SK-N-SH (cell line): ENCODE data around the gene RWDD4. TPM values are rescaled to one million over a fixed set of nuclear protein-coding genes. Genes with fewer than 3 reads are reported as not detected.
"Not testable (repeated sequence)": the region's sequence is repeated elsewhere in the genome, so short reads cannot be mapped to it uniquely, and the experiment has no call there.

Experiments used
- CTCF ChIA-PET: fragments of 300-600, 350-600 bp; formaldehyde crosslinking; extraction: SDS; loops from one replicate; lab custom pipeline; 2021; lab: Yijun Ruan, JAX
- POLR2A ChIA-PET: fragments of 350-600 bp; sonication (Branson Sonifier 250); formaldehyde crosslinking; extraction: SDS; loops from one replicate; lab custom pipeline; 2020; ENCODE audit warnings: antibody characterized with exemption, inconsistent platforms; lab: Yijun Ruan, JAX
- DNase-seq: peaks from one replicate; pipeline ENCODE4 v3.0.0; 2012
- H2AFZ ChIP-seq: fragments of 200-600 bp; sonication (generic); 2 replicates; pipeline ENCODE4 v1.8.1; 2016; ENCODE audit warnings: antibody characterized with exemption, mild to moderate bottlenecking, low read depth
- H3F3A ChIP-seq: fragments of 200-600 bp; sonication (generic); replicated peaks from 2 replicates; pipeline ENCODE3; 2016; ENCODE audit warnings: antibody characterized with exemption, mild to moderate bottlenecking; ENCODE audit not compliant: insufficient read depth
- H3K27ac ChIP-seq, 2 experiments: fragments of 200-500 bp in 1 of 2; fragments of 200-600 bp in 1 of 2; sonication (Bioruptor generic) in 1 of 2; sonication (generic), shearing (Covaris generic) in 1 of 2; 2 replicates each; pipeline versions ENCODE4 v1.5.1 to v1.6.1; 2014 to 2016; ENCODE audit warnings: low read depth in 2 of 2, inconsistent platforms in 1 of 2, low read length in 1 of 2, mild to moderate bottlenecking in 1 of 2, mixed read lengths in 1 of 2
- H3K27me3 ChIP-seq: fragments of 200-600 bp; sonication (generic), shearing (Covaris generic); 2 replicates; pipeline ENCODE4 v1.6.1; 2016; ENCODE audit warnings: mixed run types; ENCODE audit not compliant: insufficient read depth
- H3K36me3 ChIP-seq, 2 experiments: fragments of 200-500 bp in 1 of 2; fragments of 200-600 bp in 1 of 2; sonication (Bioruptor generic) in 1 of 2; sonication (generic) in 1 of 2; replicated peaks in 1 of 2; 2 replicates each; pipeline versions ENCODE3 to v1.5.1; 2014 to 2016; ENCODE audit warnings: low read length in 1 of 2, mild to moderate bottlenecking in 1 of 2; ENCODE audit not compliant: insufficient read depth in 2 of 2, control insufficient read depth in 1 of 2
- H3K4me1 ChIP-seq, 2 experiments: fragments of 200-500 bp in 1 of 2; fragments of 200-600 bp in 1 of 2; sonication (Bioruptor generic) in 1 of 2; sonication (generic), shearing (Covaris generic) in 1 of 2; 2 replicates each; pipeline versions ENCODE4 v1.5.1 to v1.6.1; 2014 to 2016; ENCODE audit warnings: low read depth in 1 of 2, low read length in 1 of 2, mixed run types in 1 of 2; ENCODE audit not compliant: insufficient read depth in 2 of 2, control insufficient read depth in 1 of 2
- H3K4me2 ChIP-seq: fragments of 200-600 bp; sonication (generic), shearing (Covaris generic); 2 replicates; pipeline ENCODE4 v1.6.1; 2017; ENCODE audit warnings: mixed run types
- H3K4me3 ChIP-seq, 2 experiments: fragments of 200-500 bp in 1 of 2; fragments of 200-600 bp in 1 of 2; sonication (Bioruptor generic) in 1 of 2; sonication (generic), shearing (Covaris generic) in 1 of 2; 2 replicates each; pipeline versions ENCODE4 v1.5.1 to v1.8.1; 2014 to 2016; ENCODE audit warnings: low read depth in 2 of 2, inconsistent platforms in 1 of 2, low read length in 1 of 2, mild to moderate bottlenecking in 1 of 2, mixed read lengths in 1 of 2, moderate library complexity in 1 of 2
- H3K79me2 ChIP-seq: fragments of 200-600 bp; sonication (generic); 2 replicates; pipeline ENCODE4 v1.8.1; 2017; ENCODE audit warnings: mild to moderate bottlenecking; ENCODE audit not compliant: insufficient read depth
- H3K9ac ChIP-seq: fragments of 200-600 bp; sonication (generic); 2 replicates; pipeline ENCODE4 v1.6.1; 2017; ENCODE audit warnings: mixed run types
- H3K9me2 ChIP-seq: fragments of 200-600 bp; sonication (generic); 2 replicates; pipeline ENCODE4 v1.6.1; 2017; ENCODE audit warnings: mixed run types
- H3K9me3 ChIP-seq: fragments of 200-600 bp; sonication (generic); 2 replicates; pipeline ENCODE4 v1.6.1; 2017; ENCODE audit warnings: mixed run types, mild to moderate bottlenecking, moderate library complexity
- H4K20me1 ChIP-seq: fragments of 200-600 bp; sonication (generic); 2 replicates; pipeline ENCODE4 v1.6.1; 2017; ENCODE audit warnings: mild to moderate bottlenecking, mixed run types; ENCODE audit not compliant: insufficient read depth
- ELF1 ChIP-seq: IDR thresholded peaks from 2 replicates; pipeline ENCODE4 v1.4.0; 2012
- EP300 ChIP-seq, 2 experiments: IDR thresholded peaks; 2 replicates each; pipeline versions ENCODE4 v1.4.0 to v1.6.1; 2012; ENCODE audit warnings: borderline replicate concordance in 1 of 2, low read depth in 1 of 2, low read length in 1 of 2
- GATA2 ChIP-seq: sonication (generic); formaldehyde crosslinking; IDR thresholded peaks from 2 replicates; pipeline ENCODE4 v1.5.0; 2020; ENCODE audit warnings: mild to moderate bottlenecking, missing genetic modification reagents
- MEF2A ChIP-seq: IDR thresholded peaks from 2 replicates; pipeline ENCODE4 v1.4.0; 2012; ENCODE audit warnings: low read depth, borderline replicate concordance
- MXI1 ChIP-seq: IDR thresholded peaks from 2 replicates; pipeline ENCODE4 v1.6.1; 2012; ENCODE audit warnings: mild to moderate bottlenecking, low read depth, low read length, improper control_type of control experiment
- NFIC ChIP-seq: IDR thresholded peaks from 2 replicates; pipeline ENCODE4 v1.4.0; 2012; ENCODE audit warnings: borderline replicate concordance
- NRF1 ChIP-seq: IDR thresholded peaks from 2 replicates; pipeline ENCODE4 v1.6.1; 2012; ENCODE audit warnings: low read depth, mild to moderate bottlenecking, low read length
- POLR2AphosphoS5 ChIP-seq: IDR thresholded peaks from 2 replicates; pipeline ENCODE4 v1.6.1; 2012; ENCODE audit warnings: low read depth, low read length
- RAD21 ChIP-seq: IDR thresholded peaks from 2 replicates; pipeline ENCODE4 v1.6.1; 2012; ENCODE audit warnings: mild to moderate bottlenecking, low read length
- RFX5 ChIP-seq: IDR thresholded peaks from 2 replicates; pipeline ENCODE4 v1.6.1; 2012; ENCODE audit warnings: mild to moderate bottlenecking, improper control_type of control experiment, low read length
- RXRA ChIP-seq: IDR thresholded peaks from 2 replicates; pipeline ENCODE4 v1.4.0; 2012; ENCODE audit warnings: low read depth, mild to moderate bottlenecking, borderline replicate concordance
- SMC3 ChIP-seq: IDR thresholded peaks from 2 replicates; pipeline ENCODE4 v1.6.1; 2012; ENCODE audit warnings: low read depth, low read length, improper control_type of control experiment
- TCF12 ChIP-seq: IDR thresholded peaks from 2 replicates; pipeline ENCODE4 v1.4.0; 2012
- YY1 ChIP-seq: IDR thresholded peaks from 2 replicates; pipeline ENCODE4 v1.4.0; 2012; ENCODE audit warnings: low read depth, mild to moderate bottlenecking
- WGBS: methylation state at CpG from one replicate; pipeline ENCODE4 v1.1.6; 2017; ENCODE audit warnings: low lambda C conversion rate; 5-methylcytosine and 5-hydroxymethylcytosine counted together
- polyA plus RNA-seq, 3 experiments: library from polyadenylated mRNA; depleted of rRNA; stranded (reverse); fragments of >200 nt; gene quantifications; 2 replicates each; pipeline ENCODE4 v1.2.3, GENCODE V29; 2012
- TF ChIP-seq, protein P1 (sequence below): fragments of 200-600 bp; sonication (generic); IDR thresholded peaks from 2 replicates; pipeline ENCODE4 v1.6.1; 2017; ENCODE audit warnings: antibody characterized with exemption, mild to moderate bottlenecking, moderate library complexity
- TF ChIP-seq, protein P2 (sequence below): IDR thresholded peaks from 2 replicates; pipeline ENCODE4; 2012

The RWDD4 gene
- polyA plus RNA-seq, 1 of the 3 experiments (the other 2 are of a cell fraction) = 7.7 TPM

DNA sequence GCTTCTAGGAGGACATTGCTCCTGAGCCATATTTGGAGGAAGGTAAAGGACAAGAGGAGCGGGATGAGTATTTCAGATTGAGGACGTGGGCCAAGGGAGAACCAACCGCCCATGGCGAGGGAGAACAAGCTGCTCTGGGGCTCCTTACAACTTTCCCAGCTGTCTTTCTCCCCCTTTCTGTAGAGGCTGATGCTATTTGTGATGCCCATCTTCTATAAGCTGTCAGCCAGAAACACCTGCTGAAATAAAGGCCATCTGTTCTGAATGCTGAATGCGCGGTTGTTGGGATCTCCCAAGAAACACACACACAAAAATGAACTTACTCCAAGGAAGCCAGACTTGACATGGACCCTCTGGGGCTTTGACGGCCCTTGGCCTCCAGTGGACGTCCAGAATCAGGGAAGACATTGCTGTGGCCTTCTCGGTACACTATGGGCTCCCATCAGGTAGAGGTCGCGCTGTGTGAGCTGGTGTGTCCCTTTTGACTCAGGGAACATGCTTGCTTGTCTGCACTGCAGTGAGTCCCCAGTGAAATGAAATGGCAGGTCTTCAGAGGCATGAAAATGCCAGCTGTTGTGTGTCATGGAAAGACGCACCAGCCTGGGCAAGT lies 30.9 kb downstream of the RWDD4 start:
- WGBS = 71% methylated on average over 8 of the region's 12 CpGs
- Histone ChIP-seq H3K9me3 (no peaks in the 10 kb centered on the region), H3K79me2 (no peaks in the 10 kb centered on the region), H2AFZ (no peak overlapping the region), H3K27ac (no peak overlapping the region), H3K4me2 (no peak overlapping the region), H3K36me3 (no peaks in the 10 kb centered on the region), H3K4me1 (no peaks in the 10 kb centered on the region), H3K9me2 (no peaks in the 10 kb centered on the region), H3K9ac (no peak overlapping the region), H4K20me1 (no peaks in the 10 kb centered on the region), H3F3A (no peaks in the 10 kb centered on the region), H3K27me3 (no peaks in the 10 kb centered on the region), H3K4me3 (no peak overlapping the region)
- DNase-seq = no peak
- no peak for TF ChIP-seq YY1
- no peak for TF ChIP-seq EP300 (IDR thresholded peaks at IDR 0.05; ENCODE audit: borderline replicate concordance in 1 of 2, low read depth in 1 of 2, low read length in 1 of 2)
- TF ChIP-seq RAD21 = no peak
- no peak for TF ChIP-seq ELF1
- TF ChIP-seq, protein P1, sequence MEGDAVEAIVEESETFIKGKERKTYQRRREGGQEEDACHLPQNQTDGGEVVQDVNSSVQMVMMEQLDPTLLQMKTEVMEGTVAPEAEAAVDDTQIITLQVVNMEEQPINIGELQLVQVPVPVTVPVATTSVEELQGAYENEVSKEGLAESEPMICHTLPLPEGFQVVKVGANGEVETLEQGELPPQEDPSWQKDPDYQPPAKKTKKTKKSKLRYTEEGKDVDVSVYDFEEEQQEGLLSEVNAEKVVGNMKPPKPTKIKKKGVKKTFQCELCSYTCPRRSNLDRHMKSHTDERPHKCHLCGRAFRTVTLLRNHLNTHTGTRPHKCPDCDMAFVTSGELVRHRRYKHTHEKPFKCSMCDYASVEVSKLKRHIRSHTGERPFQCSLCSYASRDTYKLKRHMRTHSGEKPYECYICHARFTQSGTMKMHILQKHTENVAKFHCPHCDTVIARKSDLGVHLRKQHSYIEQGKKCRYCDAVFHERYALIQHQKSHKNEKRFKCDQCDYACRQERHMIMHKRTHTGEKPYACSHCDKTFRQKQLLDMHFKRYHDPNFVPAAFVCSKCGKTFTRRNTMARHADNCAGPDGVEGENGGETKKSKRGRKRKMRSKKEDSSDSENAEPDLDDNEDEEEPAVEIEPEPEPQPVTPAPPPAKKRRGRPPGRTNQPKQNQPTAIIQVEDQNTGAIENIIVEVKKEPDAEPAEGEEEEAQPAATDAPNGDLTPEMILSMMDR = no peak
- TF ChIP-seq RFX5 = no peak
- no peak for TF ChIP-seq POLR2AphosphoS5
- no peak for TF ChIP-seq RXRA
- TF ChIP-seq NRF1 = no peak
- TF ChIP-seq MEF2A = no peak
- TF ChIP-seq NFIC = no peak
- no peak for TF ChIP-seq TCF12
- TF ChIP-seq, protein P2, sequence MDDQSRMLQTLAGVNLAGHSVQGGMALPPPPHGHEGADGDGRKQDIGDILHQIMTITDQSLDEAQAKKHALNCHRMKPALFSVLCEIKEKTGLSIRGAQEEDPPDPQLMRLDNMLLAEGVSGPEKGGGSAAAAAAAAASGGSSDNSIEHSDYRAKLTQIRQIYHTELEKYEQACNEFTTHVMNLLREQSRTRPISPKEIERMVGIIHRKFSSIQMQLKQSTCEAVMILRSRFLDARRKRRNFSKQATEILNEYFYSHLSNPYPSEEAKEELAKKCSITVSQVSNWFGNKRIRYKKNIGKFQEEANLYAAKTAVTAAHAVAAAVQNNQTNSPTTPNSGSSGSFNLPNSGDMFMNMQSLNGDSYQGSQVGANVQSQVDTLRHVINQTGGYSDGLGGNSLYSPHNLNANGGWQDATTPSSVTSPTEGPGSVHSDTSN = no peak
- no peak for TF ChIP-seq MXI1
- TF ChIP-seq SMC3 = no peak
- TF ChIP-seq GATA2 = no peak
- CTCF ChIA-PET = no interaction called here
- POLR2A ChIA-PET = no interaction called here

DNA sequence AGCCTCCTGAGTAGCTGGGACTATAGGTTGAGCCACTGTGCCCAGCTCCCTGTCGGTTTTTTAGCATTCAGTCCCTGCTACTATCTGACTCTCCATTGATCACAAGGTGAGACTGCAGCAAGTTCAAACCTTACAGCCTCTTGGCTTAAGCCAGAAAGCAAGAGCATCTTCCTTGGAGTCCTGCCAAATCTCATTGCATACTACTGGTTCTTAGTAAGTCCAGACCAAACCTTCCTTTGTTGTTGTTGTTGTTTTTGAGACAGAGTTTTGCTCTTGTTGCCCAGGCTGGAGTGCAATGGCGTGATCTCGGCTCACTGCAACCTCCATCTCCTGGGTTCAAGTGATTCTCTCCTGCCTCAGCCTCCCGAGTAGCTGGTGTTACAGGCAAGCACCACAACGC lies 31.7 kb downstream of the RWDD4 start:
- WGBS = 74% methylated on average over 5 of the region's 5 CpGs
- DNase-seq, H4K20me1 ChIP-seq, CTCF ChIA-PET, H3K27ac ChIP-seq, H3K4me2 ChIP-seq, H3K9me3 ChIP-seq, H3K27me3 ChIP-seq, H3K9me2 ChIP-seq, H3K4me1 ChIP-seq, H3K36me3 ChIP-seq, H3K79me2 ChIP-seq, H3F3A ChIP-seq, H3K9ac ChIP-seq, H2AFZ ChIP-seq, H3K4me3 ChIP-seq, POLR2A ChIA-PET: not testable (repeated sequence)
